Thyroid gland (tissue), 4 donors: Measurements from ENCODE around the gene HLA-E.

Experiments used
- POLR2A ChIP-seq, 2 donors: fragments of 450-650 bp; IDR thresholded peaks; one replicate each; pipeline ENCODE4 v1.6.1; 2017; ENCODE audit warnings: antibody characterized with exemption in 2 of 2, mild to moderate bottlenecking in 2 of 2, moderate library complexity in 1 of 2
- TF ChIP-seq, protein P1 (sequence below), 6 experiments: fragments of 200-600 bp in 3 of 6; fragments of 450-650 bp in 3 of 6; sonication (generic) in 3 of 6; IDR thresholded peaks; one replicate each; pipeline ENCODE4 v1.5.1; 2016 to 2019; ENCODE audit warnings: antibody characterized with exemption in 6 of 6, mild to moderate bottlenecking in 2 of 6, inconsistent platforms in 1 of 6, moderate library complexity in 1 of 6

- TF ChIP-seq, protein P1, sequence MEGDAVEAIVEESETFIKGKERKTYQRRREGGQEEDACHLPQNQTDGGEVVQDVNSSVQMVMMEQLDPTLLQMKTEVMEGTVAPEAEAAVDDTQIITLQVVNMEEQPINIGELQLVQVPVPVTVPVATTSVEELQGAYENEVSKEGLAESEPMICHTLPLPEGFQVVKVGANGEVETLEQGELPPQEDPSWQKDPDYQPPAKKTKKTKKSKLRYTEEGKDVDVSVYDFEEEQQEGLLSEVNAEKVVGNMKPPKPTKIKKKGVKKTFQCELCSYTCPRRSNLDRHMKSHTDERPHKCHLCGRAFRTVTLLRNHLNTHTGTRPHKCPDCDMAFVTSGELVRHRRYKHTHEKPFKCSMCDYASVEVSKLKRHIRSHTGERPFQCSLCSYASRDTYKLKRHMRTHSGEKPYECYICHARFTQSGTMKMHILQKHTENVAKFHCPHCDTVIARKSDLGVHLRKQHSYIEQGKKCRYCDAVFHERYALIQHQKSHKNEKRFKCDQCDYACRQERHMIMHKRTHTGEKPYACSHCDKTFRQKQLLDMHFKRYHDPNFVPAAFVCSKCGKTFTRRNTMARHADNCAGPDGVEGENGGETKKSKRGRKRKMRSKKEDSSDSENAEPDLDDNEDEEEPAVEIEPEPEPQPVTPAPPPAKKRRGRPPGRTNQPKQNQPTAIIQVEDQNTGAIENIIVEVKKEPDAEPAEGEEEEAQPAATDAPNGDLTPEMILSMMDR (IDR thresholded peaks at IDR 0.05) = no peak
- no peak for TF ChIP-seq POLR2A (IDR thresholded peaks at IDR 0.05)
Measured at GRCh38 chr6:30452736-30453507, 36.4 kb upstream of the HLA-E start.
